GM21723 (cell line): ENCODE data around the gene JPH4.

Experiments
- ATAC-seq: cut with Tn5 transposase; IDR thresholded peaks from one replicate; pipeline ENCODE4 v1.9.1; 2021; ENCODE audit warnings: mild to moderate bottlenecking, moderate library complexity; ENCODE audit not compliant: unreplicated experiment

The JPH4 gene

GRCh38 chr14:23578560-23579310 lies at the start of gene JPH4:
Gene JPH4 (minus strand): TSS chr14:23578790. CDS start chr14:23577453, 1,337 bp downstream.
- no peak for ATAC-seq

GRCh38 chr14:23627961-23628360 lies 49.4 kb upstream of the JPH4 start:
- ATAC-seq = no peak

GRCh38 chr14:23626946-23627345 lies 48.4 kb upstream of the JPH4 start:
- no peak for ATAC-seq

GRCh38 chr14:23624830-23625404 lies 46.3 kb upstream of the JPH4 start:
- no peak for ATAC-seq

GRCh38 chr14:23623962-23624361 lies 45.4 kb upstream of the JPH4 start:
- no peak for ATAC-seq

- ATAC-seq = no peak
Observed at GRCh38 chr14:23622990-23623389, 44.4 kb upstream of the JPH4 start.

- no peak for ATAC-seq
Observed at GRCh38 chr14:23621932-23622730, 43.5 kb upstream of the JPH4 start.

- no peak for ATAC-seq
Observed at GRCh38 chr14:23621204-23621931, 42.8 kb upstream of the JPH4 start.

GRCh38 chr14:23620177-23620702 lies 41.6 kb upstream of the JPH4 start:
- ATAC-seq = no peak

GRCh38 chr14:23618415-23618988 lies 39.9 kb upstream of the JPH4 start:
- ATAC-seq = no peak

GRCh38 chr14:23617539-23617938 lies 38.9 kb upstream of the JPH4 start:
- no peak for ATAC-seq

GRCh38 chr14:23615856-23616255 lies 37.3 kb upstream of the JPH4 start:
- no peak for ATAC-seq

GRCh38 chr14:23614395-23614828 lies 35.8 kb upstream of the JPH4 start:
- ATAC-seq = no peak

- ATAC-seq = no peak
Observed at GRCh38 chr14:23613242-23614070, 34.9 kb upstream of the JPH4 start.

GRCh38 chr14:23612802-23613201 lies 34.2 kb upstream of the JPH4 start:
- no peak for ATAC-seq

- ATAC-seq = no peak
Observed at GRCh38 chr14:23612354-23612732, 33.8 kb upstream of the JPH4 start.

- ATAC-seq = no peak
Observed at GRCh38 chr14:23610815-23611289, 32.3 kb upstream of the JPH4 start.

- ATAC-seq = no peak
Observed at GRCh38 chr14:23610090-23610814, 31.7 kb upstream of the JPH4 start.
